ENCODE data around the gene RNF222. TPM values are rescaled to one million over a fixed set of nuclear protein-coding genes. Genes with fewer than 3 reads are reported as not detected.
A peak's percentile ranks its signal among the peaks of the same experiment; 100 is the strongest.

The RNF222 gene
- total and polyA plus RNA-seq, 8 donors = not detected

DNA sequence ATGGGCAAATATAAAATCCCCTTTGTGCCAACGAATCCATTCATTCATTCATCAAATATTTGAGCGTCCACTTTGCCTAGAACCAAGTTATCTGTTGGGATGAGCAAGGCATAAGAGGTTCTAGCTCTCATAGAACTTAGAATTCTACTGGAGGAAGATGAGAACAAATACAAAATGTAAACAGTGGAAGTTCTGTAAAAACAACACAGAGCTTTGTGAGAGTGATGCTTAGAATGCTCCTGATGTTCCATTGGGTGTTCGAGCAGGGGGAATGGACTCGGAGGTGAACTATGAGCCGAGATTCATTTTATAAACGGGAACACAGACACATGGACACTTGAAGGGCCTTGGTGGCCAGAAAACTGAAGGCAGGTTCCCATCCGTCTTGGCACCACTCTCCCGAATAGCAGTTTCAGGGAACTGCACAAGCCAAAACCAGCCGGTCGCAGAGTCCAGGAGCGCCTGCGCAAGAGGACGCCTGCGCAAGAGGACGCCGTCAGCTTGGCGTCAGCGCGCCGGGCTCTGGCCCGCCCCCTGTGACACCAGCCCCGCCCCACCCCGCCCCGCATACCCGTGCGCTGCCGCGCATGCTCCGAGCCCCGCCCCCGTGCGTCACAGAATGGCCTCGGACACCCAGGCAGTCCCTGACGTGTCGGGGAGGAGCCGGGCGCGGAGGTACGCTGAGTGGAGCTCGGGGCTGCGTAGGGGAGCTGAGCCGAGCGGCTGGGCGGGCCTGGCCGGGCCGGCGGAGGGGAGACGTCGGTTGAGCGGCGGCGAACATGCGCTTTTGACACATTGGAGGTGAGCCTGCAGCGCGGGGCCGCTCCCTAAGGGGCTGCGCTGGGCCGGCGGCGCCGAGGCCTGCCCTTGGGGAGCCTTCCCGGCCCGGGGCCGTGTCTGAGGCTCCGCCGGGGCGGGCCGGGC, 37.9 kb upstream of the RNF222 start, which contains the start of gene NDEL1:
Gene NDEL1 (plus strand): TSS at position 640 of the 924 bp plus-strand sequence. CDS start 8,388 bp downstream, outside the sequence.
- intact Hi-C loops (cut with DNase I) = no loop called here
- H3K27ac ChIP-seq = peak within 1 kb of the TSS; percentile 97 to 100 (median 100)
- ATAC-seq = peak; percentile 93 to 97 (median 96)
- H3K4me3 ChIP-seq = peak within 1 kb of the TSS; percentile 73 to 99 (median 95)
- peak; percentile 99 to 100 (median 100) for DNase-seq
- no peaks in the 10 kb centered on the region for H3K9me3 ChIP-seq
- H3K36me3 ChIP-seq = no peaks in the 10 kb centered on the region
- WGBS, 2 donors = 1 to 2% methylated on average over 62 to 68 of the region's 68 CpGs
- H3K27me3 ChIP-seq = no peaks in the 10 kb centered on the region
- TF ChIP-seq, protein P1, sequence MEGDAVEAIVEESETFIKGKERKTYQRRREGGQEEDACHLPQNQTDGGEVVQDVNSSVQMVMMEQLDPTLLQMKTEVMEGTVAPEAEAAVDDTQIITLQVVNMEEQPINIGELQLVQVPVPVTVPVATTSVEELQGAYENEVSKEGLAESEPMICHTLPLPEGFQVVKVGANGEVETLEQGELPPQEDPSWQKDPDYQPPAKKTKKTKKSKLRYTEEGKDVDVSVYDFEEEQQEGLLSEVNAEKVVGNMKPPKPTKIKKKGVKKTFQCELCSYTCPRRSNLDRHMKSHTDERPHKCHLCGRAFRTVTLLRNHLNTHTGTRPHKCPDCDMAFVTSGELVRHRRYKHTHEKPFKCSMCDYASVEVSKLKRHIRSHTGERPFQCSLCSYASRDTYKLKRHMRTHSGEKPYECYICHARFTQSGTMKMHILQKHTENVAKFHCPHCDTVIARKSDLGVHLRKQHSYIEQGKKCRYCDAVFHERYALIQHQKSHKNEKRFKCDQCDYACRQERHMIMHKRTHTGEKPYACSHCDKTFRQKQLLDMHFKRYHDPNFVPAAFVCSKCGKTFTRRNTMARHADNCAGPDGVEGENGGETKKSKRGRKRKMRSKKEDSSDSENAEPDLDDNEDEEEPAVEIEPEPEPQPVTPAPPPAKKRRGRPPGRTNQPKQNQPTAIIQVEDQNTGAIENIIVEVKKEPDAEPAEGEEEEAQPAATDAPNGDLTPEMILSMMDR (IDR thresholded peaks at IDR 0.05) = no peak
- no peak for FAIRE-seq
- H3K4me1 ChIP-seq = peaks cover 0 to 10% (median 10%) of the 10 kb centered on the region in 3 donors

DNA sequence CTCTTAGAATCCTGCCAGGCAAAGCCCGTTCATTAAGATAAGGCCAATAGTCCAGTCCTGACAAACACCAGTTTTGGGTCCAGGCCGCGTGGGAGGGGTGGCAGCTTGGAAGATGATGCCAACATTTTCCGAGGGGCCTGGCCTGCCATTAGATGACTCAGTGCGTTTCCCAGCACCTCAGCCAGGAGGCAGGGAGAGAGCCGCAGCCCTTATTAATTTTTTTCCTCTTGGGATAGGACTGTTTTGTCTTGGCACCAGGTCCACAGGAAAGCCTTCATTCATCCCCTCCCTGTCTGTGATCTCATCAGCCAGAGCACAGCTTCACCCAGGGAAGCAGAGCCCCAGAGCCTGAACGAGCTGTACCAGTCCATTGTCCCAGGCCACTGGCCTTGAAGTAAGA, 33.3 kb upstream of the RNF222 start:
- H3K4me1 ChIP-seq = no peaks in the 10 kb centered on the region
- no peaks in the 10 kb centered on the region for H3K27me3 ChIP-seq
- no peaks in the 10 kb centered on the region for H3K36me3 ChIP-seq
- DNase-seq (peak in 1 of 6 donors; percentile 23), FAIRE-seq (no peak), ATAC-seq (no peak)
- intact Hi-C loops (cut with DNase I) = no loop called here
- no peaks in the 10 kb centered on the region for H3K9me3 ChIP-seq
- no peak overlapping the region for H3K4me3 ChIP-seq
- TF ChIP-seq, protein P1 (IDR thresholded peaks at IDR 0.05) = no peak
- WGBS, 2 donors = 73 to 76% methylated on average over 7 of the region's 7 CpGs
- no peak overlapping the region for H3K27ac ChIP-seq

DNA sequence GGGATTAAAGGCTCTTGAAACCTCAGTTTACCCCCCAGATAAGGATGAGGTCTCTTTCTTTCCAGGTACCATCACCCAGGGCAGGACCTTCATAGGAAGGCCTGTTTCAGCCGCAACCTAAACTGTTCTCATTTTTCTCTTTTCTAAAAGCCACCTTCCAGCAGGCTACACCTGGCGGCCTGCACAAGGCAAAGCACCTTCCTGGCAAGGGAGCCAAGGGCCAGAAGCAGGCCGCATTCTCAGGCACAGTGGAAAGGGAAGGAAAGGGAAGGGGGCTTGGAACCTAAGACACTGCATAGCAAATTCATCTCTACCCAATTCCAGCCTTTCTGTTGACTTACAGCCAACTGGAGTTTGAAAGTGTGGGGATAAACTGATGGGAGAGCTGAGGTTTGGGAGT, 29.2 kb upstream of the RNF222 start:
- no peak for ATAC-seq
- 90 to 98% methylated on average over 3 of the region's 3 CpGs for WGBS, 2 donors
- no peak overlapping the region for H3K27ac ChIP-seq
- DNase-seq = no peak
- no peaks in the 10 kb centered on the region for H3K4me1 ChIP-seq
- TF ChIP-seq, protein P1 (IDR thresholded peaks at IDR 0.05) = no peak
- H3K9me3 ChIP-seq = no peaks in the 10 kb centered on the region
- H3K36me3 ChIP-seq = no peaks in the 10 kb centered on the region
- intact Hi-C loops (cut with DNase I) = no loop called here
- H3K27me3 ChIP-seq = no peaks in the 10 kb centered on the region
- no peak overlapping the region for H3K4me3 ChIP-seq
- FAIRE-seq = no peak

DNA sequence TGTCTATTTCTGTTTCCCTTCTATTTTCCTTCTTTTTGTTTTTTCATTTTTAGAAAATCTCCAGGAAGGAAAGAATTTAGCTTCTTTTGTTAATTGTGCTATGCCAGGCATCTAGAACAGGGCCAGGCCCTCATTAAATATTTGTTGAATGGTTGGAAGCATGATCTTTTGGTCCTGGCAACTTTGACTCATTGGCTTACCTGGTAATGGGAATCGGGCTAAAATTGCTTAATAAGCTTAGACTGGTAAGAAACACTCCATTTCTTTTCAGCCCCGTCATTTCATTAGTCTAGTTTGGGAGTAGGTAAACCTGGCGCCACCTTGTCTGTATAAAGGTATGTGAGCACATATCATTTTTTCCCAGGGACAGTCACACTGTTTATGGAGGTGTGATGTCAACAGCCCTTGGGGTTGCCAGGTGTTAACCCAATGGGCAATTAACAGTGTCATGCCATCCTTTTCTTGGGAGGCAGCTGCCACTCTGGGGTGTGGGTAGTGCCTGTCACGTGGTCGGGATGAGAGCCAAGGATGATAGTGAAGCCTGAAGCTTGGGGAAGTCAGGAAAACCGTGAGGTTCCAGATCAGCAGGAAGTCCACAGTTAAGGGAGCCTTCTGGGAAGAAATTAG, 28.6 kb upstream of the RNF222 start:
- TF ChIP-seq, protein P1 (IDR thresholded peaks at IDR 0.05) = no peak
- H3K9me3 ChIP-seq = no peaks in the 10 kb centered on the region
- H3K27me3 ChIP-seq = no peaks in the 10 kb centered on the region
- intact Hi-C loops (cut with DNase I) = no loop called here
- no peaks in the 10 kb centered on the region for H3K4me1 ChIP-seq
- whole genome bisulfite sequencing, 2 donors = 70 to 76% methylated on average over 6 of the region's 6 CpGs
- DNase-seq (no peak), ATAC-seq (no peak), FAIRE-seq (no peak)
- no peak overlapping the region for H3K27ac ChIP-seq
- no peak overlapping the region for H3K4me3 ChIP-seq
- H3K36me3 ChIP-seq = no peaks in the 10 kb centered on the region
